ENCODE measurements around the gene MACROD1. TPM values are rescaled to one million over a fixed set of nuclear protein-coding genes. Genes with fewer than 3 reads are reported as not detected.

Gene MACROD1
- total RNA-seq, 6 experiments from 2014 or later: 11.8 to 17.0 (median 13.1) TPM

- Mint-ChIP-seq H3K4me3 (no peak overlapping the region), H3K27me3 (ENCODE audit: insufficient read depth) (peaks cover 12% of the 10 kb centered on the region; the same call in 1 of the 2 replicates)
Observed at GRCh38 chr11:64123679-64124078, 42.2 kb downstream of the MACROD1 start.

GRCh38 chr11:64122411-64123410 lies 43.2 kb downstream of the MACROD1 start:
- DNase-seq: no peak
- Mint-ChIP-seq H3K4me3 (peak overlapping the region; percentile 79), H3K27ac (peak overlapping the region; percentile 99), H3K4me1 (ENCODE audit: low read depth) (peaks cover 32% of the 10 kb centered on the region), H3K27me3 (ENCODE audit: insufficient read depth) (peaks cover 12% of the 10 kb centered on the region; the same call in 1 of the 2 replicates), H3K9me3 (no peaks in the 10 kb centered on the region), H3K36me3 (ENCODE audit: low read depth) (no peaks in the 10 kb centered on the region)
- TF ChIP-seq CTCF (IDR thresholded peaks at IDR 0.05): no peak

More at GRCh38 chr11:64123679-64124078, 42.2 kb downstream of the MACROD1 start:
- DNase-seq: no peak
- peaks cover 32% of the 10 kb centered on the region for H3K4me1 Mint-ChIP-seq (ENCODE audit: low read depth)
- no peaks in the 10 kb centered on the region for H3K9me3 Mint-ChIP-seq
- H3K36me3 Mint-ChIP-seq (ENCODE audit: low read depth): no peaks in the 10 kb centered on the region
- no peak overlapping the region for H3K27ac Mint-ChIP-seq
- no peak for TF ChIP-seq CTCF (IDR thresholded peaks at IDR 0.05)

- peaks cover 12% of the 10 kb centered on the region; the same call in 1 of the 2 replicates for H3K27me3 Mint-ChIP-seq (ENCODE audit: insufficient read depth)
- no peaks in the 10 kb centered on the region for H3K36me3 Mint-ChIP-seq (ENCODE audit: low read depth)
- H3K4me1 Mint-ChIP-seq (ENCODE audit: low read depth): peaks cover 32% of the 10 kb centered on the region
- peak overlapping the region; percentile 99 for H3K27ac Mint-ChIP-seq
- no peak for TF ChIP-seq CTCF (IDR thresholded peaks at IDR 0.05)
- DNase-seq: peak; percentile 93
- H3K4me3 Mint-ChIP-seq: peak overlapping the region; percentile 79
- H3K9me3 Mint-ChIP-seq: no peaks in the 10 kb centered on the region
Observed at GRCh38 chr11:64121663-64122410, 44.1 kb downstream of the MACROD1 start.

GRCh38 chr11:64120951-64121569 lies 44.9 kb downstream of the MACROD1 start:
- Mint-ChIP-seq H3K4me1 (ENCODE audit: low read depth) (peaks cover 32% of the 10 kb centered on the region), H3K4me3 (peak overlapping the region; percentile 79)

More at GRCh38 chr11:64120951-64121569, 44.9 kb downstream of the MACROD1 start:
- no peak for TF ChIP-seq CTCF (IDR thresholded peaks at IDR 0.05)
- Mint-ChIP-seq H3K27ac (peak overlapping the region; percentile 99), H3K36me3 (ENCODE audit: low read depth) (no peaks in the 10 kb centered on the region), H3K27me3 (ENCODE audit: insufficient read depth) (peaks cover 12% of the 10 kb centered on the region; the same call in 1 of the 2 replicates), H3K9me3 (no peaks in the 10 kb centered on the region)
- DNase-seq: peak; percentile 57
